ENCODE measurements around the gene GRM8.

Gene GRM8

GRCh38 chr7:126419047-126419446 lies 833.7 kb downstream of the GRM8 start:
- TF ChIP-seq CTCF (conservative IDR thresholded peaks at IDR 0.05) = no peak
- no peak for TF ChIP-seq ZFX (IDR thresholded peaks at IDR 0.05)

GRCh38 chr7:126411821-126412383 lies 840.8 kb downstream of the GRM8 start:
- TF ChIP-seq CTCF (conservative IDR thresholded peaks at IDR 0.05) = no peak
- no peak for TF ChIP-seq ZFX (IDR thresholded peaks at IDR 0.05)
- no peak overlapping the region for H3K27ac ChIP-seq

More at GRCh38 chr7:126419047-126419446, 833.7 kb downstream of the GRM8 start:
- H3K27ac ChIP-seq = no peak overlapping the region

- H3K27ac ChIP-seq = no peak overlapping the region
- TF ChIP-seq CTCF (conservative IDR thresholded peaks at IDR 0.05) (no peak), ZFX (IDR thresholded peaks at IDR 0.05) (no peak)
These were observed 841.5 kb downstream of the GRM8 start for GRCh38 chr7:126411032-126411820.

GRCh38 chr7:126403040-126403439 lies 849.7 kb downstream of the GRM8 start:
- TF ChIP-seq CTCF (conservative IDR thresholded peaks at IDR 0.05) (no peak), ZFX (IDR thresholded peaks at IDR 0.05) (no peak)
- no peak overlapping the region for H3K27ac ChIP-seq

GRCh38 chr7:126401918-126402317 lies 850.8 kb downstream of the GRM8 start:
- no peak overlapping the region for H3K27ac ChIP-seq
- TF ChIP-seq CTCF (conservative IDR thresholded peaks at IDR 0.05) = no peak
- no peak for TF ChIP-seq ZFX (IDR thresholded peaks at IDR 0.05)

GRCh38 chr7:126398851-126399529 lies 853.8 kb downstream of the GRM8 start:
- no peak for TF ChIP-seq ZFX (IDR thresholded peaks at IDR 0.05)
- TF ChIP-seq CTCF (conservative IDR thresholded peaks at IDR 0.05) = no peak
- no peak overlapping the region for H3K27ac ChIP-seq

GRCh38 chr7:126398285-126398684 lies 854.5 kb downstream of the GRM8 start:
- no peak overlapping the region for H3K27ac ChIP-seq

More at GRCh38 chr7:126398285-126398684, 854.5 kb downstream of the GRM8 start:
- TF ChIP-seq CTCF (conservative IDR thresholded peaks at IDR 0.05) = no peak
- TF ChIP-seq ZFX (IDR thresholded peaks at IDR 0.05) = no peak
